ENCODE measurements around the gene TMEM255B.

Gene TMEM255B

GRCh38 chr13:113845055-113845454, 86.0 kb downstream of the TMEM255B start:
- DNase-seq (ENCODE audit: extremely low read depth in 1 of 2, low read depth in 1 of 2): no peak

- no peak for DNase-seq (ENCODE audit: extremely low read depth in 1 of 2, low read depth in 1 of 2)
Measured at GRCh38 chr13:113845723-113846635, 87.0 kb downstream of the TMEM255B start.

GRCh38 chr13:113846636-113847318, 87.8 kb downstream of the TMEM255B start:
- no peak for DNase-seq (ENCODE audit: extremely low read depth in 1 of 2, low read depth in 1 of 2)

GRCh38 chr13:113848020-113848419, 89.0 kb downstream of the TMEM255B start:
- DNase-seq (ENCODE audit: extremely low read depth in 1 of 2, low read depth in 1 of 2): no peak

- no peak for DNase-seq (ENCODE audit: extremely low read depth in 1 of 2, low read depth in 1 of 2)
Measured at GRCh38 chr13:113848431-113849260, 89.6 kb downstream of the TMEM255B start.

GRCh38 chr13:113849546-113849945, 90.5 kb downstream of the TMEM255B start:
- no peak for DNase-seq (ENCODE audit: extremely low read depth in 1 of 2, low read depth in 1 of 2)

GRCh38 chr13:113849981-113850721, 91.1 kb downstream of the TMEM255B start:
- DNase-seq (ENCODE audit: extremely low read depth in 1 of 2, low read depth in 1 of 2): no peak

GRCh38 chr13:113850722-113851479, 91.9 kb downstream of the TMEM255B start:
- DNase-seq (ENCODE audit: extremely low read depth in 1 of 2, low read depth in 1 of 2): no peak

- no peak for DNase-seq (ENCODE audit: extremely low read depth in 1 of 2, low read depth in 1 of 2)
Measured at GRCh38 chr13:113851480-113851803, 92.4 kb downstream of the TMEM255B start.

- DNase-seq (ENCODE audit: extremely low read depth in 1 of 2, low read depth in 1 of 2): no peak
Measured at GRCh38 chr13:113851826-113852535, 93.0 kb downstream of the TMEM255B start.

- DNase-seq (ENCODE audit: extremely low read depth in 1 of 2, low read depth in 1 of 2): no peak
Measured at GRCh38 chr13:113852536-113853517, 93.8 kb downstream of the TMEM255B start.

- no peak for DNase-seq (ENCODE audit: extremely low read depth in 1 of 2, low read depth in 1 of 2)
Measured at GRCh38 chr13:113853518-113854237, 94.7 kb downstream of the TMEM255B start.

- no peak for DNase-seq (ENCODE audit: extremely low read depth in 1 of 2, low read depth in 1 of 2)
Measured at GRCh38 chr13:113854238-113855011, 95.4 kb downstream of the TMEM255B start.

GRCh38 chr13:113855012-113855921, 96.2 kb downstream of the TMEM255B start:
- DNase-seq (ENCODE audit: extremely low read depth in 1 of 2, low read depth in 1 of 2): no peak

- no peak for DNase-seq (ENCODE audit: extremely low read depth in 1 of 2, low read depth in 1 of 2)
Measured at GRCh38 chr13:113855931-113856715, 97.1 kb downstream of the TMEM255B start.
